SK-N-SH (cell line): ENCODE measurements around the gene DNASE2B. TPM values are rescaled to one million over a fixed set of nuclear protein-coding genes. Genes with fewer than 3 reads are reported as not detected.

Experiments
- CTCF ChIA-PET: fragments of 300-600, 350-600 bp; formaldehyde crosslinking; extraction: SDS; loops from one replicate; lab custom pipeline; 2021; lab: Yijun Ruan, JAX
- POLR2A ChIA-PET: fragments of 350-600 bp; sonication (Branson Sonifier 250); formaldehyde crosslinking; extraction: SDS; loops from one replicate; lab custom pipeline; 2020; ENCODE audit warnings: antibody characterized with exemption, inconsistent platforms; lab: Yijun Ruan, JAX
- DNase-seq: peaks from one replicate; pipeline ENCODE4 v3.0.0; 2012
- H2AFZ ChIP-seq: fragments of 200-600 bp; sonication (generic); 2 replicates; pipeline ENCODE4 v1.8.1; 2016; ENCODE audit warnings: antibody characterized with exemption, mild to moderate bottlenecking, low read depth
- H3F3A ChIP-seq: fragments of 200-600 bp; sonication (generic); replicated peaks from 2 replicates; pipeline ENCODE3; 2016; ENCODE audit warnings: antibody characterized with exemption, mild to moderate bottlenecking; ENCODE audit not compliant: insufficient read depth
- H3K27ac ChIP-seq, 2 experiments: fragments of 200-500 bp in 1 of 2; fragments of 200-600 bp in 1 of 2; sonication (Bioruptor generic) in 1 of 2; sonication (generic), shearing (Covaris generic) in 1 of 2; 2 replicates each; pipeline versions ENCODE4 v1.5.1 to v1.6.1; 2014 to 2016; ENCODE audit warnings: low read depth in 2 of 2, inconsistent platforms in 1 of 2, low read length in 1 of 2, mild to moderate bottlenecking in 1 of 2, mixed read lengths in 1 of 2
- H3K27me3 ChIP-seq: fragments of 200-600 bp; sonication (generic), shearing (Covaris generic); 2 replicates; pipeline ENCODE4 v1.6.1; 2016; ENCODE audit warnings: mixed run types; ENCODE audit not compliant: insufficient read depth
- H3K36me3 ChIP-seq, 2 experiments: fragments of 200-500 bp in 1 of 2; fragments of 200-600 bp in 1 of 2; sonication (Bioruptor generic) in 1 of 2; sonication (generic) in 1 of 2; replicated peaks in 1 of 2; 2 replicates each; pipeline versions ENCODE3 to v1.5.1; 2014 to 2016; ENCODE audit warnings: low read length in 1 of 2, mild to moderate bottlenecking in 1 of 2; ENCODE audit not compliant: insufficient read depth in 2 of 2, control insufficient read depth in 1 of 2
- H3K4me1 ChIP-seq, 2 experiments: fragments of 200-500 bp in 1 of 2; fragments of 200-600 bp in 1 of 2; sonication (Bioruptor generic) in 1 of 2; sonication (generic), shearing (Covaris generic) in 1 of 2; 2 replicates each; pipeline versions ENCODE4 v1.5.1 to v1.6.1; 2014 to 2016; ENCODE audit warnings: low read depth in 1 of 2, low read length in 1 of 2, mixed run types in 1 of 2; ENCODE audit not compliant: insufficient read depth in 2 of 2, control insufficient read depth in 1 of 2
- H3K4me2 ChIP-seq: fragments of 200-600 bp; sonication (generic), shearing (Covaris generic); 2 replicates; pipeline ENCODE4 v1.6.1; 2017; ENCODE audit warnings: mixed run types
- H3K4me3 ChIP-seq, 2 experiments: fragments of 200-500 bp in 1 of 2; fragments of 200-600 bp in 1 of 2; sonication (Bioruptor generic) in 1 of 2; sonication (generic), shearing (Covaris generic) in 1 of 2; 2 replicates each; pipeline versions ENCODE4 v1.5.1 to v1.8.1; 2014 to 2016; ENCODE audit warnings: low read depth in 2 of 2, inconsistent platforms in 1 of 2, low read length in 1 of 2, mild to moderate bottlenecking in 1 of 2, mixed read lengths in 1 of 2, moderate library complexity in 1 of 2
- H3K79me2 ChIP-seq: fragments of 200-600 bp; sonication (generic); 2 replicates; pipeline ENCODE4 v1.8.1; 2017; ENCODE audit warnings: mild to moderate bottlenecking; ENCODE audit not compliant: insufficient read depth
- H3K9ac ChIP-seq: fragments of 200-600 bp; sonication (generic); 2 replicates; pipeline ENCODE4 v1.6.1; 2017; ENCODE audit warnings: mixed run types
- H3K9me2 ChIP-seq: fragments of 200-600 bp; sonication (generic); 2 replicates; pipeline ENCODE4 v1.6.1; 2017; ENCODE audit warnings: mixed run types
- H3K9me3 ChIP-seq: fragments of 200-600 bp; sonication (generic); 2 replicates; pipeline ENCODE4 v1.6.1; 2017; ENCODE audit warnings: mixed run types, mild to moderate bottlenecking, moderate library complexity
- H4K20me1 ChIP-seq: fragments of 200-600 bp; sonication (generic); 2 replicates; pipeline ENCODE4 v1.6.1; 2017; ENCODE audit warnings: mild to moderate bottlenecking, mixed run types; ENCODE audit not compliant: insufficient read depth
- EZH2phosphoT487 ChIP-seq: fragments of 200-600 bp; sonication (generic); IDR thresholded peaks from 2 replicates; pipeline ENCODE4 v1.6.1; 2017; ENCODE audit warnings: low read depth, mixed run types, mild to moderate bottlenecking, antibody characterized with exemption, moderate library complexity, borderline replicate concordance
- JUND ChIP-seq: IDR thresholded peaks from 2 replicates; pipeline ENCODE4 v1.4.0; 2012
- MAX ChIP-seq: IDR thresholded peaks from 2 replicates; pipeline ENCODE4 v1.4.0; 2012; ENCODE audit warnings: low read depth
- MXI1 ChIP-seq: IDR thresholded peaks from 2 replicates; pipeline ENCODE4 v1.6.1; 2012; ENCODE audit warnings: mild to moderate bottlenecking, low read depth, low read length, improper control_type of control experiment
- POLR2AphosphoS5 ChIP-seq: IDR thresholded peaks from 2 replicates; pipeline ENCODE4 v1.6.1; 2012; ENCODE audit warnings: low read depth, low read length
- REST ChIP-seq: IDR thresholded peaks from 2 replicates; pipeline ENCODE4 v1.6.1; 2012; ENCODE audit warnings: mild to moderate bottlenecking, low read depth, low read length, moderate library complexity
- SIN3A ChIP-seq: IDR thresholded peaks from 2 replicates; pipeline ENCODE4 v1.6.1; 2012; ENCODE audit warnings: low read depth, mild to moderate bottlenecking, low read length, moderate library complexity, borderline replicate concordance
- TAF1 ChIP-seq: IDR thresholded peaks from 2 replicates; pipeline ENCODE4 v1.6.1; 2012; ENCODE audit warnings: low read depth, mild to moderate bottlenecking, low read length, moderate library complexity, borderline replicate concordance
- TCF12 ChIP-seq: IDR thresholded peaks from 2 replicates; pipeline ENCODE4 v1.4.0; 2012
- WGBS: methylation state at CpG from one replicate; pipeline ENCODE4 v1.1.6; 2017; ENCODE audit warnings: low lambda C conversion rate; 5-methylcytosine and 5-hydroxymethylcytosine counted together
- polyA plus RNA-seq, 3 experiments: library from polyadenylated mRNA; depleted of rRNA; stranded (reverse); fragments of >200 nt; gene quantifications; 2 replicates each; pipeline ENCODE4 v1.2.3, GENCODE V29; 2012
- TF ChIP-seq, protein P1 (sequence below): IDR thresholded peaks from 2 replicates; pipeline ENCODE4; 2012
- TF ChIP-seq, protein P2 (sequence below): fragments of 200-600 bp; sonication (generic); IDR thresholded peaks from 2 replicates; pipeline ENCODE4 v1.6.1; 2017; ENCODE audit warnings: antibody characterized with exemption, mild to moderate bottlenecking, moderate library complexity

Gene DNASE2B
- polyA plus RNA-seq, 1 of the 3 experiments (the other 2 are of a cell fraction): 0.03 TPM

DNA sequence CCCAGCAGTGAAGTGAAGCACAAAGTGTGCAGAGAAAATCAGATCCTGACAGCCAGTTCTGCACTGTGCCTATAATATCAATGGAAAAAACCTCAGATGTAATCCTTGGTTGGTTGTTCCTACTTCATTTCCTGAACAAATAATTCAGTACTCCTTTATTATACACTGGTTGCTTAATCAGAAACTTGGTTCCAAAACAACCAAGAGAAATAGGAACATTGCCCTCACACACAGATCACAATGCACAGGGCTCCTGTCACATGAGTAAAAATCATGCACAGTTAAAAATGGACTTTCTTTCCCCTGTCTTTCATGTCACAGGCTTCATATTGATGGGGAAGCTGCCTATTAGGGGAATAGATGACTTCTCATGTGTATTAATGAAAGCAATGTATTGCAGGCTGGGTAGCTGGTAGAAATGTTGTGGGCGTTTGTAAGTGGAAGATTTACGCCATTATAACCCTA lies 9.7 kb downstream of the DNASE2B start:
- H3F3A ChIP-seq: peaks cover 9% of the 10 kb centered on the region
- no peak overlapping the region for H3K27ac ChIP-seq
- H3K4me2 ChIP-seq: no peak overlapping the region
- H3K9ac ChIP-seq: no peak overlapping the region
- H3K4me3 ChIP-seq: no peak overlapping the region
- no peaks in the 10 kb centered on the region for H3K36me3 ChIP-seq
- no peaks in the 10 kb centered on the region for H3K9me2 ChIP-seq
- CTCF ChIA-PET: no interaction called here
- no peaks in the 10 kb centered on the region for H3K27me3 ChIP-seq
- H2AFZ ChIP-seq: no peak overlapping the region
- POLR2A ChIA-PET: no interaction called here
- TF ChIP-seq MXI1 (no peak), TAF1 (no peak), POLR2AphosphoS5 (no peak), REST (no peak), MAX (no peak), JUND (no peak), SIN3A (no peak), EZH2phosphoT487 (no peak), TCF12 (no peak)
- TF ChIP-seq, protein P1, sequence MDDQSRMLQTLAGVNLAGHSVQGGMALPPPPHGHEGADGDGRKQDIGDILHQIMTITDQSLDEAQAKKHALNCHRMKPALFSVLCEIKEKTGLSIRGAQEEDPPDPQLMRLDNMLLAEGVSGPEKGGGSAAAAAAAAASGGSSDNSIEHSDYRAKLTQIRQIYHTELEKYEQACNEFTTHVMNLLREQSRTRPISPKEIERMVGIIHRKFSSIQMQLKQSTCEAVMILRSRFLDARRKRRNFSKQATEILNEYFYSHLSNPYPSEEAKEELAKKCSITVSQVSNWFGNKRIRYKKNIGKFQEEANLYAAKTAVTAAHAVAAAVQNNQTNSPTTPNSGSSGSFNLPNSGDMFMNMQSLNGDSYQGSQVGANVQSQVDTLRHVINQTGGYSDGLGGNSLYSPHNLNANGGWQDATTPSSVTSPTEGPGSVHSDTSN: no peak
- TF ChIP-seq, protein P2, sequence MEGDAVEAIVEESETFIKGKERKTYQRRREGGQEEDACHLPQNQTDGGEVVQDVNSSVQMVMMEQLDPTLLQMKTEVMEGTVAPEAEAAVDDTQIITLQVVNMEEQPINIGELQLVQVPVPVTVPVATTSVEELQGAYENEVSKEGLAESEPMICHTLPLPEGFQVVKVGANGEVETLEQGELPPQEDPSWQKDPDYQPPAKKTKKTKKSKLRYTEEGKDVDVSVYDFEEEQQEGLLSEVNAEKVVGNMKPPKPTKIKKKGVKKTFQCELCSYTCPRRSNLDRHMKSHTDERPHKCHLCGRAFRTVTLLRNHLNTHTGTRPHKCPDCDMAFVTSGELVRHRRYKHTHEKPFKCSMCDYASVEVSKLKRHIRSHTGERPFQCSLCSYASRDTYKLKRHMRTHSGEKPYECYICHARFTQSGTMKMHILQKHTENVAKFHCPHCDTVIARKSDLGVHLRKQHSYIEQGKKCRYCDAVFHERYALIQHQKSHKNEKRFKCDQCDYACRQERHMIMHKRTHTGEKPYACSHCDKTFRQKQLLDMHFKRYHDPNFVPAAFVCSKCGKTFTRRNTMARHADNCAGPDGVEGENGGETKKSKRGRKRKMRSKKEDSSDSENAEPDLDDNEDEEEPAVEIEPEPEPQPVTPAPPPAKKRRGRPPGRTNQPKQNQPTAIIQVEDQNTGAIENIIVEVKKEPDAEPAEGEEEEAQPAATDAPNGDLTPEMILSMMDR: no peak
- TF ChIP-seq, all 33 proteins: peak for 0
- Histone ChIP-seq H3K4me1 (peaks cover 0 to 2% of the 10 kb centered on the region in 2 experiments; a peak in 1 of 4 replicates), H3K79me2 (no peaks in the 10 kb centered on the region), H4K20me1 (no peaks in the 10 kb centered on the region), H3K9me3 (no peaks in the 10 kb centered on the region)
- WGBS: 97% methylated on average over 2 of the region's 2 CpGs
- no peak for DNase-seq
